ENCODE results near the gene PSMC1.
"Not testable (repeated sequence)": the region's sequence is repeated elsewhere in the genome, so short reads cannot be mapped to it uniquely, and the experiment has no call there.

The PSMC1 gene

GRCh38 chr14:90256354-90257131 lies at the start of gene PSMC1:
Gene PSMC1, plus strand, starts transcription at chr14:90256553. Its CDS starts 45 bp downstream, at chr14:90256598.
- peak; percentile 39 for DNase-seq

DNA sequence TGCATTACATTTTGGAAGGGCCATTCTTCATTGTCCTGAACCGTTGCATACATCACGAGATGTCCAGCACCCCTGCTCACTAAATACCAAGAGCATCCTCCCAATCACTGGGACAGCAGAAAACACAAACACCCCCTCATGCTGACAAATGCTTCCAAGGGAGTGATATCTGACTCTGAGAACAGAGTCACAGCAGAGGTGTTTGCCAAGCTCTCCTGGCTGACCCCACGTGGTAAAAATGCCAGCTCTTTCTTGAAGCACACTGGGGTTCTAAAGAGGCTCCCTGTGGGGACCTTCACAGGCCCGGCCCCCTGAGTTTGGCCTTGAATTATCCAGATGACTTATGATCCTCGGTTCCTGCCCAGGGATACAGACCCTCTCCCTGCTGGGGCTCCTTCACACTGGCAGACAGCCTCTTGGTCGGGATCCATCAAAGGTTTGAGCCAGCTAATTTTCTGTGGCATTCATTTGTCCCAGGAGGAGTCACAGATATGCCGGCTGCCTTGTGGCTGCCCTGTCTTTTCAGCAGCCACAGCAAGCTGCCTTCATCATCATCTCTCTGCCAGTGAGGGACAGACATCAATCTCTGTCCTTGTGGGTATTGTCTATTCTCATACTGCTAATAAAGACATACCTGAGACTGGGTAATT lies 43.1 kb upstream of the PSMC1 start:
- no peak for DNase-seq

GRCh38 chr14:90228478-90228877 lies 27.9 kb upstream of the PSMC1 start:
- no peak for DNase-seq

DNA sequence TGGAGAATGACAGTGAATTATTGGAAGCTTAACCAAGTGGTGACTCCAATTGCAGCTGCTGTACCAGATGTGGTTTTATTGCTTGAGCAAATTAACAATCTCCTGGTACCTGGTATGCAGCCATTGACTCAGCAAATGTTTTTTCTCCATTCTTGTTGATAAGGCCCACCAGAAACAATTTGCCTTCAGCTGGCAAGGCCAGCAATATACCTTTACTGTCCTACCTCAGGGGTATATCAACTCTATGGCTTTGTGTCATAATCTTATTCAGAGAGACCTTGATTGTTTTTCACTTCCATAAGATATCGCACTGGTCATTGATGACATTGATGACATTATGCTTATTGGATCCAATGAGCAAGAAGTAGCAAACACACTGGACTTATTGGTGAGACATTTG lies 26.4 kb upstream of the PSMC1 start:
- not testable (repeated sequence) for DNase-seq

DNA sequence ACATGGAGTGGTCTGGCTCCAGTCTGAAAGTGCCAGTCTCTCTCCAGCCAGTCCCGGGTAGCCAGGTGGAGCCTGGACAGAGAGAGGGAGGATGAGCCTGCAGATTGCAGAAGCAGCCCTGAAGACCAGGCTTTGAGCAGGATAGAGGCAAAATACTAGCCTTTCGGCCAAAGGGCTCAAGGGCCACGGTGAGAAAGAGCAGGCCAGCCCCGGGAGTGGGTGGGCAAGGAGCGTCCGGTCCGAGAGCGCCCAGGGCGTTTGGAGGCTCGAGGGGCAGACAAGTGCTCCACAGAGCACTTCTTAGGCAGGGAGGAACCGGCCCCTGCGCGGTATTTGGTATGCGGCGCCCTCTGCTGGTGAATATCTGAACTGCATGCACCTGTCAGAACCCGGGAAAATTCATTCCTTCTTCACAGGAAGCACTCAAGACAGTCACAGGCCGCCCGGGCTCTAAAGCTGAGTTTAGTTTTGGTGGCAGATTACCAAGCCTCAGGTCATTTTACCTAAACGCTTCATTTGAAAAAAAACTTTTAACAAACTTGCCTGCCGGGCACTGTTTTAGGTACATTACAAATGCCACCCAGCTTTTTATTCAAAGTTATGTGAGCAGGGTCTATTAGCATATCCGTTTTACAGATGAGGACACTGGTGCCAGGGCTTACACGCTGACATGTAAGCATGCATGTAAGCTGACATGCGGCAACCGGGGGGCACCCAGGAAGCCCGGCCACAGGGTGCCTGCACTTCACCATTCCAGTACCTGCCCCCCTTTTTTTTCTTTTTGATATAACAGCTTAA lies 21.0 kb upstream of the PSMC1 start:
- DNase-seq = peak; percentile 17

- DNase-seq = no peak
Measured at GRCh38 chr14:90239139-90239538, 17.2 kb upstream of the PSMC1 start.

DNA sequence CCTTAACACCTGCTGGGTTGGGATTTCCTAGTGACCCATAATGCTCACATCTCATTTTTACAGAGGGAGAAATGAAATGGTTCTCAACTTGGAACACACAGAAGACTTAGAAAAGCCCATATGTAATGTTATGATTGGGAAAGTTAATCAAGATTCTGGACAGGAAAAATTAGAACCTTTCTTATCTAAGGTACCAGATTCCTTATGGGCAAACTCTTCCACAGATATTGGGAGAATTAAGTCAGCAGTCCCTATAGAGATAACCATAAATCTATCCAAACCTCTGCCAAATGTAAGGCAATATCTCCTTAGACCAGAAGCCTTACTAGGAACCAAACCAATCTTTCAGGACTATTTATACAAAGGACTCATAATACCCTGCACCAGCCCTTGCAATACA lies 13.9 kb upstream of the PSMC1 start:
- DNase-seq = no peak

- DNase-seq = no peak
Measured at GRCh38 chr14:90246936-90247335, 9.4 kb upstream of the PSMC1 start.

DNA sequence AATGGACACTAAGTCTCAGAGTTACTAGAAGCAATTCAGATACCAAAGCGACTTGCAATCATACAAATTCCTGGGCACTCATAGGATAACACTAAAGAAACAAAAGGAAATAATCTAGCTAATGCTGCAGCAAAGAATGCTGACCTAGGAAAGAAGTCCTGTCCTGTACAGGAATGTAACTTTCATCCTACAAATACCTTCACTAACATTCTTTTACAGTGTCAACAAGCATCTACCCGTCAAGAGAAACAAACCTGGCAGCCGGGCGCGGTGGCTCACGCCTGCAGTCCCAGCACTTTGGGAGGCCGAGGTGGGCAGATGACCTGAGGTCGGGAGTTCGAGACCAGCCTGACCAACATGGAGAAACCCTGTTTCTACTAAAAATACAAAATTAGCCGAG lies 8.9 kb upstream of the PSMC1 start:
- not testable (repeated sequence) for DNase-seq

- DNase-seq = no peak
Measured at GRCh38 chr14:90248594-90248993, 7.8 kb upstream of the PSMC1 start.

- no peak for DNase-seq
Measured at GRCh38 chr14:90253826-90254225, 2.5 kb upstream of the PSMC1 start.

DNA sequence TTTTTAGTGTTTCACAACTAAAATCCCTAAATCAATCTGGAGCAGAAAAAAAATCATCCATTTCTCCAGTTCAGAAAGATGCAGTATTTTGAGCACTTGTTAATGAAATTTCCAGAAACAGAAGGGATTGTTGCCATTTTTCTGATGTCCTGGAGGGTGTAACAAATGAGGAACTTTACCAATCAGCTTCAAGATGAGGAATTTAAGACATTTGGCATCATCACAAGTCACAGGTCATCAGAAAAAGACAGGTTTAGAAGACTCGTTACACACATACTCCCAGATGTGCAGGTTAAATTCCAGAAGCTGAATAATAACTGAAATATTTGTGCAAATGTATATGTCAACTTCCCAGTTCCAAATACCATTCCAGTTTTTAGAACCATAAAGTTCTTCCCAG lies 482 bp upstream of the PSMC1 start:
- no peak for DNase-seq

GRCh38 chr14:90263748-90264449 lies 7.5 kb downstream of the PSMC1 start:
- no peak for DNase-seq

DNA sequence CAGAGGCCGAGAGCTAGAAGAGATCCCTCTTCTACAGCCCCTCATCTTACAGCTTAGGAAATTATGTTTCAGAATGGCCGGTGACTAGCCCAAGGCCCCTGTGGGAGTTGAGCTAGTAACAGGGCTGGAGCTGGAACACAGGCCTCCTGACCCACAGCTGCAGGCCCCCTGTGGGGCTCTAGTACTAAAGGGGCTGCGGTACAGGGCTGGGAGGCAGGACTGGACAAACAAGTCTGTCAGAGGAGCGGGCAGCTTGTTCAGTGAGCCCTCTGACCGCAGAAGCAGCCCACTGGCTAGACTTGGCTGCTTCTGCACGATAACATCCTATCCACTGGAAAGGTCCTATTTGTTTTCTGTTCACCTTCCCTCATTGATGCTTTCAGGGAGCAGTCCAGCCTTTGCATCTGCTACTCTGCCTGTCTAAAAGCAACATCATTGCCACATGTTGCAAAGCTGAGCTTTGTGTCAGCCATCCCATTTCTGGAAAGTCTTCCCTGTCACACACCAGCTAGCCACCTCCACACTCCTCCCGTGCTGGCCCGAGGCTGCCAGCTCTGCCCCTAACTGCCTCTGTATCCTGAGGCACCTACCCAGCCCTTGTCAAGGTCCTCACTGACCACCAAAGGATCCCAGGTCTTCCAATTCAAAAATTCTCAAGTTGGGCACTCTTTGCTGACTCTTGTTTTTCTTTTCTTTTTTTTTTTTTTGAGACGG lies 10.2 kb downstream of the PSMC1 start:
- no peak for DNase-seq

GRCh38 chr14:90268420-90268819 lies 12.1 kb downstream of the PSMC1 start:
- DNase-seq = no peak

DNA sequence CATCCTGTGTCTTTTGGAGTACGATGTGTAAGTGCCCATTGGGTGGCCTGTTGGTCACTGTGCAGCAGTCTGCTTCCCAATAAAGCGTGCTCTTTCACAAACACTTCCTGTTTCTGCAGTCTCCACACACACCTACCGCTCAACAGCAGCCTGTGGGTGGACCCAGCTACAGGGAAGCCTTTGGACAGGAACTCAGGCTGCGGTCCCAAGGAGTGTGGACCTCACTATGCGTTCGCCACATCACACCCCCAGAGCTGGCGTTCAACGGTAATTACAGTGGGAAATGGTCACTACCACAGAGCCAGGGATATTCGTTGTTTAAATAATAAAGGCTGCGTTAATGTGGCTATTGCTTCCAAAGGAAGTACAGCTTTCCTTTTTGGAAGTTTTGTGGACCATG lies 16.2 kb downstream of the PSMC1 start:
- no peak for DNase-seq

DNA sequence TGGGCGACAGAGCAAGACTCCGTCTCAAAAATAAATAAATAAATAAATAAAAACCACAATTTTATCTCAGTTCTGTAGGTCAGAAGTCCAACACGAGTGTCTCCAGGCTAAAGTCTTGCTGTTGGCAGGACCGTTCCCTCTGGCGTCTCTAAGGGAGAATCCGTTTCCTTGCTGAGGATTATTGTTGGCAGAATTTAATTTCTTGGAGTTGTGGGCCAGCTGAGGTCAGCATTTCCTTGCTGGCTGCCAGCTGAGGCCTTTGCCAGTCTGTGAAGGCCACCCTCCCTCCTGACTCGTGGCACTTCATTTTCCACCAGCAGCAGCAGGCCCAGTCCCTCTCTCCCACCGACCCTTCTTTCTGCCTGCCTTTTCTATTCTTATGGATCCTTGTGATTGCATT lies 17.2 kb downstream of the PSMC1 start:
- DNase-seq = no peak

- DNase-seq = no peak
Measured at GRCh38 chr14:90274019-90274418, 17.7 kb downstream of the PSMC1 start.

DNA sequence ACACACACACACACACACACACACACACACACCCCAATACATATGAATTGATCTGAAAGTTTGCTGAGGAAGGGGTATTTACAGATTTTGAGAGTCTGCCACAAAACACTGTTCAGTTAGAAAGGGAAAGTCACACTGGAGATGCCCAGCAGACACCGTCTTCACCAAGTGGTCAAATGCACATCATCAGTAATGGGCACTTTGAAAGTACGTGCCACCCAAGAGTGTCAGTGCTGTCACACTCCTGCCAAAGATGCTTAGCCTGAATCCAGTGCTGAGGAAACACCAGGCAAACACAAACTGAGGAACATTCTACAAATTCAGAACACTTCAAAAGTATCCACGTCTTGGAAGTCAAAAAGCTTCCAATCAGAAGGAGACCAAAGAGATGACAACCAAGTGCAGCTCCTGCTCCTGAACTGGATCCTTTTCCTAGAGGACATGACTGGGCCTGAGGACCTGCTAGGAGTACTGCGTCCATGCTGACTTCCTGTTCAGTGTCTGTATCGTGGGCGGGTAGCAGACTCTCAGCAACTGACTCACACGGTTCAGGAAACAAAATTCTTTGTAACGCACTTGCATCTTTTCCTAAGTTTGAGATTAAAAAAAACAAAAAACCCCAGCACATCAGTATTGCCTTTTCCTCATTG lies 18.6 kb downstream of the PSMC1 start:
- DNase-seq = no peak

- no peak for DNase-seq
Measured at GRCh38 chr14:90275458-90275814, 19.1 kb downstream of the PSMC1 start.

- no peak for DNase-seq
Measured at GRCh38 chr14:90275820-90276219, 19.5 kb downstream of the PSMC1 start.

All from NCI-H1417 treated with DMSO at 0.1 percent for 48 hours (cell line).